Left kidney (tissue), 2 donors: ENCODE measurements around the gene TBC1D14. TPM values are rescaled to one million over a fixed set of nuclear protein-coding genes. Genes with fewer than 3 reads are reported as not detected.

Experiments used
- DNase-seq: peaks from one replicate; pipeline ENCODE4 v3.0.0-alpha.2; 2013
- polyA plus RNA-seq: library from polyadenylated mRNA; unstranded; fragments of 120-200 nt; gene quantifications from one replicate; pipeline ENCODE4 v1.2.1, GENCODE V29; 2013; ENCODE audit not compliant: insufficient read length

TBC1D14 gene
- polyA plus RNA-seq, 1 donor, result 64.9 TPM

- DNase-seq, result no peak
These were observed 132.3 kb downstream of the TBC1D14 start for GRCh38 chr4:7041801-7042502.

- DNase-seq, result peak; percentile 98
These were observed 133.1 kb downstream of the TBC1D14 start for GRCh38 chr4:7042503-7043283.

- DNase-seq, result no peak
These were observed 133.9 kb downstream of the TBC1D14 start, which contains the start of gene TADA2B for GRCh38 chr4:7043284-7044136. Gene TADA2B (plus strand): TSS chr4:7043372. CDS start chr4:7043580, 208 bp downstream.

DNA sequence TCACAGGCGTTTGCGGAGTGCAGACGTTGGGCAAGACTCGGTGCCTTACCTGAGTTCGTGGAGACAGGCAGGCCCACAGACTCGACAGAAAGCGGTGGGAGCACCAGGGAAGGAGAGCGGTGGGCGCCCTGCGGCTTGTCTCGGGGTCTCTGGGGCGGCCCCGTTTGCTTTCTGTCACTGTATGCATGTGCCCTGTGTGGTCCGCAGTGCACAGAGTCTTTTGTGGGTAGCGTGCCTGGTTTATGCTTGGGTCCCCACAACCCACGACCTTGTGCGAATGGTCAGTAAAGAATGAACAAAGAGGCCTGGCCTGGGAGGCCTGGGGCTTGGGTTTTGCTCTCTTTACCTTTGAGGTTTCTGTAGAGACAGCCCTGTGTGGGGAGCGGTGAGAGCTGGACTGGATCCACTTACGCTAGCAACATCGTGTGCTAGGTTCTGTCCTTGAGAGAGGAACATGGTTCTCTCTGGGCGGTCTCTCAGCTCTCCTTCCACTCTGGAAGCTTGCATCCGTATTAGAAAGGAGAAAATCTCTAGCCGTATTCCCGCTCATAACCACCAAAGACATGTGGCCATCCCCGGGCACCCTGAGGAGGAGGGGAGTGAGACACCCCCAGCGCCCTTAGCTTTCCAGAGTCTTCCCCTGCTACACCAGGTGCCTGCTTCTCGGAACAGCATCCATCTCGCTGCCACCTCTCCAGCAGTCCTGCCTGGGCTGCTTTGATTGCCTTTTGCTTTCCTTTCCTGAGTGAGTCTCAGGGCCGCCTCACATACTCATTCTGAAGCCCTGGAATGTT, 134.7 kb downstream of the TBC1D14 start:
- DNase-seq, result no peak

DNA sequence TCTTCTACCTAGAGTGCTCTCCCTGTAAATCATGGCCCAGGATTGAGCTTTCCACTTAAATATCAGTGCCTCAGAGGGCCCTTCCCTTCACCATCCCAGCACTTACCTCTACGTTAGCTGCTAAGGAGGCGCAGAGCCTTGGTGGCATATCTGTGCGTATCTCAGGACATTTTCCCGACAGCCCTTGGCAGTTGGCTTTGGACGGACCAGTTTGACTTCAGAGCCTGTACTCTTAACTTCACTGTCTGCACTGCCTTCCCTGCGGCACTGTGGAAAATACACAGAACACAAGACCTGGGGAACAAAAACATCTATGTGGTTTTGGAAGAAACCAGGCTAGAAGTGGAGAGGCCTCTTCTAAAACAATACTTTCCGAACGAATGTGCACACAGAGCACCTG, 135.9 kb downstream of the TBC1D14 start:
- DNase-seq, result no peak

- DNase-seq, result no peak
These were observed 136.6 kb downstream of the TBC1D14 start for GRCh38 chr4:7045961-7046921.

GRCh38 chr4:7046971-7047370, 137.3 kb downstream of the TBC1D14 start:
- no peak for DNase-seq

DNA sequence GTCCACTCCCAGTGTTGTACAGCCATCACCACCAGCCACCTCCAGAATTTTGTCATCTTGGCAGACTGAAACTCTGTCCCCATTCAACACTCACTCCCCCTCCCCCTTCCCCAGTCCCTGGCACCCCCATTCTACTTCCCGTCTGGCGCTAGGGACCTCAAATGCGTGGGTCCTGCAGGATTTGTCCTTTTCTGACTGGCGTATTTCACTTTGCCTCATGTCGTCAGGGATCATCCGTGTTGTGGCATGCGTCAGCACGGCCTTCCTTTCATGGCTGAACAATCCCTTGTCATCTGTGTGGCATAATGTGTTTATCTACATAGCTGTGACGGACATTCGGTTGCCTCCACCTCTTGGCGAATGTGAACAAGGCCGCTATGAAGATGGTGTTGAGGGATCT, 139.0 kb downstream of the TBC1D14 start:
- no peak for DNase-seq

DNA sequence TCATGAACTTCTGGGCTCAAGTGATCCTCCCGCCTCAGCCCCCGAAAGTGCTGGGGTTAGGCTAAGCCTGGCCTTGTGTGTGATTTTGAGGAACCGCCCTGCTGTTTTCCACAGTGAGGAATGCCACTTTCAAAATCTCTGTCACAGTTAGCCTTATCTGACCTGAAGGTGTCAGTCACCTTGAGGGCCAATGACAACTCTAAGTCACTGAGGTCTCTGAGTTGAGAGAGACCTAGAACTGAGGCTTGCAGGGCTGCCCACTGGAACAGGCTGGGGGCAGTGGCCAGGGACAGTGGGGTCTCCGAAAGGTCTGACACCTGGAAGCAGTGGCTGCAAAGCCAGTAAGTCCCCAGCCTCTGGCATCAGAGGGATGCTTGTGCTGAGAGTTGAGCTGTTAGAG, 139.7 kb downstream of the TBC1D14 start:
- DNase-seq, result no peak

- no peak for DNase-seq
These were observed 140.1 kb downstream of the TBC1D14 start for GRCh38 chr4:7049739-7050138.

DNA sequence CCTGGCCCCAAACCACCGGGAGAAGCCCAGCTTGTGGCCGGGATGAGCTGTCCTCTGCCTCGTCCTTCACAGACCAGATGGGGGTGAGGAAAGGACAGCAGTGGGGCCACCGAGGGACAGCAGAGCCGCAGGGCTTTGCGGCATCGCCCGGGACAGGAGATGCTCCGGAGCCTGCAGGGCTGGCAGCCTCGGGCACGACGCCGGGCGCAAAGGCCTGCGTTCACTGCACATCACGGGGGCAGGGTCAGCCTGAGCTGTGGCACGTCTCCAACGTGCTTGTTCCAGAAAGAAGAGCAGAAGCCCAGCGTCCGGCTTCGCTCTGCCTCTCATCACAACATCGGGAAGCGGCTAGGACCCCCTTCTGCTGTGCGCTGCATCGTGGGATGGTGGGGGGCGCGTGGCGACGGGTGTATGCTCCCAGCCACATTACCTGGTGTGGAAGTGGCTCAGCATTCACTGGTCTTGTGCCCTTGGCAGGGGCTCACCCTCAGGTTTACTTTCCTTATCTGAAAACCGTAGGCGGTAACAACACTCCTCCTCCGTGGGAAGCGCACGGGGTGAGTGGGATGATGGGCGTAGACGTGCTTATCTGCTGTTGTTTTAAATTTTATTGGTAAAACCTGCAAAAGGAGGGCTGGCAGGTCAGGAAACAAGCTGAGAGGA, 141.0 kb downstream of the TBC1D14 start:
- no peak for DNase-seq

DNA sequence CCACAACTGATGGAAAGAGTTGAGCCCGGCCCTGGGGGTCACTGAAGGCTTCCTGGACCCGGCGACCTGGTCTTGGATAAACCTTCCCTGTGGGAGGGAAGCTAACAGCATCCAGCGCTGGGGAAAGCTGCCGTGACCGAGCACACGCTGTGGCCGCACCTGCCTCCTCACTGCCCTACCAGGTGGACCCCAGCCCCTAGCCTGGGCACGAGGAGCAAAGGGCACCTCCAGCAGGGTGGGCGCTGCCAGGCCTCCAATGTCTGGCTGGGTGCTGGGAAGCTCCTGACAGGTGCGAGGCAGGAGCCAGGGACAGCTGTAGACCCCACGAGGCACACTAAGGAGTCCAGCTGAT, 141.5 kb downstream of the TBC1D14 start:
- no peak for DNase-seq

GRCh38 chr4:7051905-7052304, 142.3 kb downstream of the TBC1D14 start:
- DNase-seq, result no peak

DNA sequence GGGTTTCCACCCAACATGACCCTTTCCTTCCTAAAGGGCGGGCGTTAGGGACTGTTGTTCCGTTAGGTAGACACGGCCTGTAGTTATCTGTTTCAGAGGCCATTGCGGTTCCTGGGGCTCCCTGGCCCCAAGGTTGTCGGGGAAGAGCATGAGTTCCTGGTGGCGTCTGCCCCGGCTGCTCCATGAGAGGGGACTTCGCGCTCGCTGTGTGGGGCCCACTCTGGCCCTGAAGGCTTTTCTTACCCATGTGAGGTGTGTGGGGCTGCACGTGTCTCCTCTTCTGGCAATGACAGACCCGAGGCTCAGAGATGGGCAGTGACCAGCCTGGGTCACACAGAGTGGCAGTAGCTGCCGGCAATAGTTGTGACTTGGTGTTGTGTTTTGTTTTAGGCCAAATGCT, 142.7 kb downstream of the TBC1D14 start:
- DNase-seq, result no peak

GRCh38 chr4:7052923-7053715, 143.5 kb downstream of the TBC1D14 start:
- no peak for DNase-seq

DNA sequence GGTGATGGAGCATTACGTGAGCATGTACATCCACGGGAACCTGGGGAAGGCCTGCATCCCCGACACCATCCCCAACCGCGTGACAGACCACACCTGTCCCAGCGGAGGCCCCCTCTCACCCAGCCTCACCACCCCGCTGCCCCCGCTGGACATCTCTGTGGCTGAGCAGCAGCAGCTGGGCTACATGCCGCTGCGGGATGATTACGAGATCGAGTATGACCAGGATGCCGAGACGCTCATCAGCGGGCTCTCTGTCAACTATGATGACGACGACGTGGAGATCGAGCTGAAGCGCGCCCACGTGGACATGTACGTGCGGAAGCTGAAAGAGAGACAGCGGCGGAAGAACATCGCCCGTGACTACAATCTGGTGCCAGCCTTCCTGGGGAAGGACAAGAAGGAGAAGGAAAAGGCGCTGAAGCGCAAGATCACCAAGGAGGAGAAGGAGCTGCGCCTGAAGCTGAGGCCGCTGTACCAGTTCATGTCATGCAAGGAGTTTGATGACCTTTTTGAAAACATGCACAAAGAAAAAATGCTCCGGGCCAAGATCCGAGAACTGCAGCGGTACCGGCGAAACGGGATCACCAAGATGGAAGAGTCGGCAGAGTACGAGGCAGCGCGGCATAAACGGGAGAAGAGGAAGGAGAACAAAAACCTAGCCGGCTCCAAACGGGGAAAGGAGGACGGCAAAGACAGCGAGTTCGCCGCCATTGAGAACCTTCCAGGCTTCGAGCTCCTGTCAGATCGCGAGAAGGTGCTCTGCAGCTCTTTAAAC, 144.7 kb downstream of the TBC1D14 start:
- DNase-seq, result no peak

GRCh38 chr4:7055111-7055989, 145.7 kb downstream of the TBC1D14 start:
- DNase-seq, result no peak

GRCh38 chr4:7055990-7056325, 146.3 kb downstream of the TBC1D14 start:
- DNase-seq, result no peak
